Peyer's patch (tissue), 4 donors: ENCODE measurements around the gene RPAP3.

ENCODE experiments used
- POLR2A ChIP-seq, 2 donors: fragments of 450-650 bp; IDR thresholded peaks; one replicate each; pipeline ENCODE4 v1.5.1; 2017; ENCODE audit warnings: antibody characterized with exemption in 2 of 2, mild to moderate bottlenecking in 2 of 2, moderate library complexity in 2 of 2
- TF ChIP-seq, protein P1 (sequence below), 6 experiments: fragments of 450-650 bp in 4 of 6; fragments of 200-600 bp in 2 of 6; sonication (generic) in 1 of 6; IDR thresholded peaks; one replicate each; pipeline ENCODE4 v1.5.1; 2017 to 2019; ENCODE audit warnings: antibody characterized with exemption in 6 of 6, mild to moderate bottlenecking in 3 of 6, moderate library complexity in 1 of 6

DNA sequence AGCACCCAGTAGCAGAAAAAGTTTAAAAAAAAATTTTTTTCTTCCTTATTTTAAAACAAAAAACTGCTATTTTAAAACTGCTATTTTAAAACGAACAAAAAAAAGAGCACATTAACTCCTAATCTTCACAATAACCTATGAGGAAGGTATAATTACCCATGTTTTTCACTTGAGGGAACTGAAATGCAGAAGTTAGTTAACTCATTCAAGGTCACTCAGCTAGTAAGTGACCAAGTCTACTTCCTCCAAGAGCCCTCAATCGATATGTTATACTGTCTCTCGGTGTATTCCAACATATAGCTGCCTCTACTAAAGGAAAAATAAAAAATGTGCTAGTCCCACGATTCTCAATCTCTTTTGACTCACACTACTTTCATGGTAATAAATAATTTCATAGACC lies 7.8 kb downstream of the RPAP3 start:
- TF ChIP-seq, protein P1, sequence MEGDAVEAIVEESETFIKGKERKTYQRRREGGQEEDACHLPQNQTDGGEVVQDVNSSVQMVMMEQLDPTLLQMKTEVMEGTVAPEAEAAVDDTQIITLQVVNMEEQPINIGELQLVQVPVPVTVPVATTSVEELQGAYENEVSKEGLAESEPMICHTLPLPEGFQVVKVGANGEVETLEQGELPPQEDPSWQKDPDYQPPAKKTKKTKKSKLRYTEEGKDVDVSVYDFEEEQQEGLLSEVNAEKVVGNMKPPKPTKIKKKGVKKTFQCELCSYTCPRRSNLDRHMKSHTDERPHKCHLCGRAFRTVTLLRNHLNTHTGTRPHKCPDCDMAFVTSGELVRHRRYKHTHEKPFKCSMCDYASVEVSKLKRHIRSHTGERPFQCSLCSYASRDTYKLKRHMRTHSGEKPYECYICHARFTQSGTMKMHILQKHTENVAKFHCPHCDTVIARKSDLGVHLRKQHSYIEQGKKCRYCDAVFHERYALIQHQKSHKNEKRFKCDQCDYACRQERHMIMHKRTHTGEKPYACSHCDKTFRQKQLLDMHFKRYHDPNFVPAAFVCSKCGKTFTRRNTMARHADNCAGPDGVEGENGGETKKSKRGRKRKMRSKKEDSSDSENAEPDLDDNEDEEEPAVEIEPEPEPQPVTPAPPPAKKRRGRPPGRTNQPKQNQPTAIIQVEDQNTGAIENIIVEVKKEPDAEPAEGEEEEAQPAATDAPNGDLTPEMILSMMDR (IDR thresholded peaks at IDR 0.05), result no peak
- no peak for TF ChIP-seq POLR2A (IDR thresholded peaks at IDR 0.05)
